ENCODE data around the gene SSTR3.
A peak's percentile ranks its signal among the peaks of the same experiment; 100 is the strongest.

SSTR3 gene

DNA sequence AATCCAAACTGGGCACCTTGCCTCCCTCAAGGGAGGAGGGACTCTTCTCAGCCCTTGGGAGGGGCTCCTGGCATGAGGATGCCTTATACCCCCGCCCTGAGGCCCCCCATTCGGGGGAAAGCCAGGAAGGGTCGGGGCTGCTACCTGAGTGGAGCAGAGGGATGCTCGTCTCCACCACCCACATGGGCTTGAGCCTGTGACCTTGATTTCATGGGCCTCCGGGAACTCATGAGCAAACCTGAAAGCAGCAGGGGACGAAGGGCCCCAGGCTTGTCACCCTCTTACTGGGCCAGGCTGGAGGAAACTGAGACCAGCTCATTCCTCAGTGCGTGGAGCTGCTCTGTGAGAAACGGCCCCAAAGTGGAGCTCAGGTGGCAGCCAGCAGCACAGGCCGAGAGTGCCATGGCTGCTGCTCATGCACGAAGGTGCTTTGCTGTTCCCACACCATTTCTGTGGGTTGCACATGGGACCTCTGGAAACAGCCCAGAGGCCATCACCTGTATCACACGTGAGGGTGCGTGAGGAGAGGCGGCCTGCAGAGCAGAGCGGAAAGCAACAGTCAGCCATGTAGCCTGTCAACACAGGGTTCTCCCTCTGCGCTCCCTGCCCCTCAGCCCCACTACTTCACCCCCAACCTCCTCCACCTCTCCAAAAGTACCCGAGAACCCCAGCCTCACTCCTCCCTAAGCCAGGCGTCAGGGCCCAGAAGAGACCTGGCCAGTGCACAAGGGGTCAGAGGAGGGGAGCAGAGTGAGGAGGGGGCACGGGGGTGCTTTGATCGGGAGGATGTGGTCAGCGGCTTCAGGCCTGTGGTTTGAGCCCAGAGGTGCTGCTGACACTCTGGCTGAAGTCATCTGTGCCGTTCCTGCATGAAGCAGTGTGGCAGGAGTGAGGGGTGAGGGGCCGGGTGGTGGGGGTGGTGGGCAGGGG lies 48.4 kb downstream of the SSTR3 start:
- peak; percentile 82 for DNase-seq

DNA sequence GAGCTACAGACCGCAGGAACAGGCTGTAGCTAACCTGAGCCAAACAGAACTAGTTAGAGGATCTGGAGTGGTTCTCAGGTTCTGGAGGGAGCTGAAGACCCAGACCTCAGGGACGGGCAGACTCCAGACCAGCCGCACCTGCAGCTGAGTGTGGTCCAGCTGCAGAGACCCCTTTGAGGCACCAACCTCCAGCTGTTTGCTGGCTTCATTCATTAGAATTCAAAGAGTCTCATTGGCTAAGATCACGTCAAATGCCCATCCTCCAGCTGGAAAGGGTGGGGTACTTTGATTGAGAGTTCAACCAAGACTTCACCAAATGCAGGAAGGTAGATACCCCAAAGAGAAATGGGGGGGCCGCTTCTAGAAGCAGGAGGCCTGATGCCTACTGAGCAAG lies 49.2 kb downstream of the SSTR3 start:
- no peak for DNase-seq

DNA sequence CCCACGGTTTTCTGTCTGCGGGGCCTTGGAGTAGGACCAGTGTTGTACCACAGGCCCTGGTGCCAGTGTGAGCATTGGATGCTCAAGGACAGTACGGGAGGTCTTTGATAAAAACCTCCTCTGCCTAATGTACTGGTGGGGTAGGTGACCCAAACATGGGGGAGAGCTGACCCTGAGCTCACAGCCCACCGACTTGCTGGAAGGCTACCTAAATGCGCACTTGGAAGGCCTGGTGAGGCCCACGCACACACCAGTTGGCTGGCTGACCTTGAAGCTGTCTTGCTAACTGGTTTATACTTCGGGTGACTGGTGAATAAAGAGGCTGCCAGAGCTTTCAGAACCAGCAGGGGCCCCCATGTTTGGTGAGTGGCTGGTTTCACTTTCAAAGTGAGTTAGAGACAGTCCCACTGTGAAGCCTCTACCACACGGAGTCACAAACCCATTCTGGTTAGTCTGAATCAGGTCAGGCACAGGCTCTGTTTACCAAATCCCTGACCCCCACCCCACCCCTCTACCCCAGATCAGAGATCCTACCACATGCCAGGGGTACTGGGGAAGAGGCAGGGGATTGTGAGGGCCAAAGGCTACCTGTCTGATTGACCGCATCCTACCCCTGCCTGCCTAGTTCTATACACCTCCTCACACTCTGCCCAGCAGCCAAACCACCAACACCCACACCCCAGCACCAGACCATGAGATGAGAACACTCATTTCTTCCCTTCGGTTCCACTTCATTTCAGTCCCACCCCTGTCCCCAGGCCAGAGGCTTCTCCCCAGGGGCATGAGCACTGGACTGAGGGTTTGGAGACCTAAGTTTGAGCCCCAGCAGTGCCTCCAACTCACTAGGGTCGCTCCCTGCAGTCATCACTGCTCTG lies 49.8 kb downstream of the SSTR3 start:
- peak; percentile 89 for DNase-seq

DNA sequence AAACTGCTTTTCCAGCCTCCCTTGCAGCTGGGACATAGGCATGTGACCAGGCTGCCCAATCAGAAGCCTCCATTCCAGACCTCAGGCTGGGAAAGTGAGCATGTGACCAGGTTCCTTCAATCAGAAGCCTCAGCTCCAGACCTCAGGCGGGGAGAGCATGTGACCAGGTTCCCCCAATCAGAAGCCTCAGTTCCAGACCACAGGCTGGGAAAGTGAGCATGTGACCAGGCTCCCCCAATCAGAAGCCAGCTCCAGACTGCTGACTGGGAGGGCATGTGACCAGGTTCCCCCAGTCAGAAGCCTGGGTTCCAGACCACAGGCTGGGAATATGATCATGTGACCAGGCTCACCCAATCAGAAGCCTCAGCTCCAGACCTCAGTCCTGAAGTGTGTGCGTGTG lies 50.8 kb downstream of the SSTR3 start:
- no peak for DNase-seq

DNA sequence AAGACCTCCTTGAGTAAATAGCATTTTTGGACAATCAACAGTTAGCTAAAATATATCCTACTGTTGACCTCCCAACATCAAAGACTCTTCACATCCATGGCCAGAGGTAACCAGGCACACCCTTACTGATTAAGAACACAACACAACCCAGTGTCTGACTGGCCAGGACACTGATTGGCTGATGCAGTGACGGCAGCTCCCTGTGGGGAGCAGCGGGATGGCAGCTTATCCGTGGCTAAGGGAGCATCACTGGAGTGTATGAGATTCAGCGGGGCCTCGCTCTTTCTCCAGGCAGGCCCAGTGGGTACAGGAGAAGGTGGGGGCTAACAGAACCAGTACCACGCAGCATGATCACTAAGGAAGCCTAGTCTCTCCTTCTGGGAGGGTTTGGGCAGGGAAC lies 52.2 kb downstream of the SSTR3 start:
- DNase-seq, result no peak

DNA sequence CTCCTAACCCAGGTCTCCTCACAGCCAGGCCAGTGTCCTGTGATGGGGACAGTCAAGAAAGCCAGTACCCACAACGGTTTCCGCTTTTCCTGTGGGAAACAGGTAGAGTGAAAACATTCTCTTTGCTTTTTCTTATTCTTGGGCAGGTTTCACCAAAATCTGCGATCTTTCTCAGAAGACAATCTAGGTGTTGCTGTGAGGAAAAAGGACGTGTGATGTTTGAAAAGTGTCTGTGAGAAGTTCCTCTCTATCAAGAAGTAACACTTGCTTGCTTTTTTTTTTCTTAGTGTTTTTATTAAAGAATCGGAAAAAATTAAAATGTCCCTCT lies 53.4 kb downstream of the SSTR3 start:
- no peak for DNase-seq

DNA sequence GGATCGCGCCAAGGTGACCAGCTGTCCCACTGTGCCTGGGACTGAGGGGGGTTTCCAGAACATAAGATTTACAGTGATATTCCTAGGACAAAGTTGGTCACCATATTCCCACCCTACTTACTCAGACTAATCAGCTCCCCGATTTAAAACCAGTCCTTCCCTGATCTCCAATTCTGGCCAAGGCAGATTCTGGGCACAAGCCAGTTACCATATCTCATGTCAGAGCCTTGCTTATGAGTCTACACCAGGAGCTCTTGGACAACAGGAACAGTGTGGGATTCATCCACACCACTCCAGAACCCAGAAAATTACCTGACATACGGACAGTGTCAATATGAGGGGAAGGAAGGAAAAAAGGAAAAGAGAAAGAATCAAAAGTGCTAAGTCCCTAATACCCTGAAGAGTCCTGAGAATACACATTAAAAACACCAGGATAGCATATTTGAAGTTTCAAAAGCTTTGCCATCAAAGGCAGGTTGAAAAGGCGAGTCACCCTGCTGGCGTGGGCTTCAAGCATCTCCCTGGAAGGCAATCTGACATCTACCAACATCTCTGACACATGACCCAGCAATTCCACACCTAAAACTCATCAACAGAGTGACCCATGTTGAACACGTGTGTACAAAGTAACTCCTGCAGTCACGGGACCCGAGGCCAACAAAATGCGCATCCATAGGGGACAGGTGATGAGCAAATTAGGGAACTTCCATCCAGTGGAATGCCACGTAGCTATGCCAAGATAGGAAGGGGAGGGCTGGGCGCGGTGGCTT lies 54.6 kb downstream of the SSTR3 start:
- no peak for DNase-seq

DNA sequence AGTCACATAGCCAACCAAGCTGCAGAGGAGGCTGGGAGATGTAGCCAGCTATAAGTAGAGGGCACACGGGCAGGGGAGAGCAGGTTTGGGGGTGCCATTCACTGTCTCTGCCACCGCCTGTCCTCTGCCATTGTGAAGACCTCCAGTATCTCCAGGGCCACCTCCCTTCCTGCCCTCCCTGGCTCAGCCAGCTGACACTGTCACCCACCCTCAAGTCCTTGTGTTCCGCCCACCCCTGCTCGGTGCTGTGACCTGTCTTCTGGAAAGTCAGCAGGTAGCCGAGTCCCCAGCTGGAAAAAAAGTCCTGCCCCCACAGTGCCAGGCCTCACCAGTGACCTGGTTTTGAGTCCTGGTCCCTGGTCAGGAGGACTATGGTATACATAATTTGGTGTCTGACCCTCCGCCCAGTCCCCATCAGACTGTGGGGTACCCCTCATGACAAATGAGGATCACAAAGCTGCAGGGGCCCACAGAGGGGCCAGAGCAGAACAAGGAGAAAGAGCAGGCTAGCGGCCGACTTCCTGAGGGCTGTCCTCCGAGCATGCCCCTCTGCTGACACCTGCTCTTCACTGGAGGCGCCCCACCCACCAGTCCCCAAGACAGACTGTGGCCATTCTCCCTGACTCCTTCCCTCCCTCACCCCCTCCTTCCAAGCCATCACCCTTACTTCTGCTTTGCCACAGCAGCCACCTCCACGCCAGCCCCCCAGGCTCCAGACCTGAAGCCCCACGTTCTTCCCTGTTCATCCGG lies 55.4 kb downstream of the SSTR3 start:
- DNase-seq, result no peak

DNA sequence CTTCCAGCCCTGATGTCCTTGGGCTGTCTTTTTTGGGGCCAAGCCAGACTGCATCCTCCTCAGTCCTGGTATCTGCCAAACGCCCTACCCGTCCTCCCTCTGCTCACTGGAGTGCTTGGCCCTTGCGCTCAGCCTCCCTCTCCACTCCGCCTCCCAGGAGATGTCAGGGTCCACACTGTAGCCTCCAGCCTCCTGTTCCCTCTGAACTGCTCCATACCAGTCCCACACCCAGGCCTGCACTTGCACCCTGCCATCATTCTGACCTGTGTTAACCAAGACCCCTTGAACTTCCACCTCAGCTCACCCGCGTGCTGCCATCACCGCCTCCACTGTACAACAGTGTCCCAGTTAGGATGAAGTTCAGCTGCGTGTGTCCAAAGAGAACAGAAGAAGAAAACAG lies 56.3 kb downstream of the SSTR3 start:
- DNase-seq, result no peak

DNA sequence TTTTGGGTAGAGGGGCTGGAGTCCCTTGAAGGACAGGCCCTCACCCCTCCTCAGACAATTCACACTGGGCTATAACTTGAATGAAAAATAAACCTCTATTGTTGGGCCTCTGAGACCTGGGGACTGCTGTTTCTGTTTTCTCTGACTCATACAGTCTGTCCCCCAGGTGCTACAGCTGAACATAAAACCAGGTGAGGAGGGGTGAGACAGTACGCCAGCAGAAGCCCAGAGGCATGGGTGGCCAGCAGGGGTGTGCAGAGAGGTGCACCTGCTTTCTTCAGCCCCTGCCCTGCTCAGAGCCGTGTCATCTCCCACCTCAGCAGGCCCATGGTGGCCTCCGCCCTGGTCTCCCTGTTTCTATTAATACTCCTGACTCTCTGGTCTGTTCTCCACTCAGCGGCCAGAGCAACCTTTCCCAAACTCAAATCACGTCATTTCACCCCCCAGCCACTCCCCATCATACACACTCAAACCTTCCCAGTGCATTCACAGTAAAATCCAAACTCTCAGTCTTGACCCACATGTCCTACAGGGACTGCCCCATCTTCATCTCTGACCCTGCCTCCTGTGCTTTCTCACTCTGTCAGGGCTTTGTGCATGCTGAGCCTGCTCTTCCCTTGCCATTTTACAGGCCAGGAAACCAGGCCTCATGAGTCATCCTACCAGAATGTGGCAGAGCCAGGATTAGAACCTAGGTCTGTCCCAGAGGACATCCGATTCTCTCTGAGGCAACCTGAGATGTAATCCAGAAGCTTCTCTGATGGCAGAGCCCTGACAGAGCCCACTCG lies 57.2 kb downstream of the SSTR3 start:
- DNase-seq, result no peak

All from activated effector memory CD4-positive, alpha-beta T cell treated with anti-CD3 and anti-CD28 coated beads, Interleukin-2, amount 50 U/mL, for 16 hours (primary cell).